SU-DHL-6 (cell line): ENCODE results near the gene DOK6.

Source experiments
- CTCF ChIP-seq: fragments of 200-600 bp; sonication (generic); IDR thresholded peaks from one replicate; pipeline ENCODE4 v1.5.1; 2017; ENCODE audit warnings: antibody characterized with exemption, mild to moderate bottlenecking, low read length, moderate library complexity; ENCODE audit not compliant: insufficient read depth, poor library complexity, severe bottlenecking
- EZH2phosphoT487 ChIP-seq: fragments of 200-600 bp; sonication (generic), shearing (Covaris generic); conservative IDR thresholded peaks from 2 replicates; pipeline ENCODE4 v1.6.1; 2018; ENCODE audit warnings: mild to moderate bottlenecking, antibody characterized with exemption, low read length, moderate library complexity, mixed read lengths

DNA sequence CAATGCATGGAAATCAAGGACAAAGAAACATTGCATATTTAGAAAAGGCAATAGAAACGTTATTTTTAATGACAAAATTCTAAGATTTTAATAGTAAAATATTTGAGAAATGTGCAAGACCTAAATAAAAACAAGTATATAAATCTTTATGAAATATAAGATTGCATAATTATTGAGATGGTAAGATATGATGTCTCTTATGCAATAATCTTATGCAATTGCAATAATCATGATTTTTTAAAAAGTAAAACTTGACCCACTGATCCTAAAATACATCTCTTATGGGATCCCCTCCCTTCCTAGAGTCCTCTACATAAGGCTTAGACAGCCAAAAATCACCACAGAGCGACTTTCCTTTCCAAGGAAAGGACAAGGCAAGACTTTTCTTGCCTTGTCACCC, 249.0 kb downstream of the DOK6 start:
- TF ChIP-seq CTCF (no peak), EZH2phosphoT487 (no peak)
